ENCODE results near the gene SARDH. TPM values are rescaled to one million over a fixed set of nuclear protein-coding genes. Genes with fewer than 3 reads are reported as not detected.
A peak's percentile ranks its signal among the peaks of the same experiment; 100 is the strongest.

SARDH gene
- total and polyA plus RNA-seq, 5 donors: 1.7 to 3.2 (median 2.7) TPM

DNA sequence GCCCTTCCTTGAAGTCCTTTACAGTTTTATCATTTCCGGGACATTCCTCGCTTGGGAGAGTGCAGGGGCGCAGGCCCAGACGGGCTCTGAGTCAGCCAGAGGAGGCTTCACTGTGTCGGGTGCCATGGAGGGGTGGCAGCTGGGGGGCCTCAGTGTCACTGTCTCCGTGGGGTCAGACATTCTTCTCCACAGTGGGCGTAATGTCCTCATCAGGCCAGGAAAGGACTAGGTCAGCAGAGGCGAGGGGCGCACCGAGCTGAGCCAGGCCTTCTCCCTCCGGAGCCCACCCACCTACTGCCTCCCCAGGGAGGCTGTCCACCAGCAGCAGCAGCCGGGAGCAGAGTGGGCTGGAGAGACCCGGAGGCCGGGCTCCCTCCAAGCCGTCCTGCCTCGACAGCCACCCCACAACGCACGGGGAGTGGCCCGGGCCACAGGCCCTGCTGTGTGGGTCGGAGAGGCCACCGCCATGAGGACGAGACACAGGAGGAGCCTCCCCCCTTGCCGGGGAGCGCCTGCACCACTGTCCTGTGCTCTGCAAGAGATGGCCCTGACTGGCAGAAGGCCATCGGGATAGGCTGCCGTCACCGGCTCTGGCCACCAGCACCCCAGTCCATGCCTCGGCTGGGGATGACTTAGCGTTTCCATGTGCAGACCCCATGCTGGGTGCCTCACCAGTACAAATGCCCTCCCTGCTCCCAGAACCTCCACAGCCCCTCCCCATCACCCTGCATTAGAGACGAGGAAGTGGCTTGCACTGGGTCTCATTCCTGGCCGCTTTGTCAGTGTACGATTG is 26.5 kb downstream of the SARDH start:
- ATAC-seq: peak; percentile 12 to 47
- intact Hi-C loops (cut with DNase I): loop anchor here in 1 of 4 donors (5.0 to 10.0 kb wide), 2 partner anchors 124 to 297 kb away; partner anchors contain the start of gene REXO4
- no peaks in the 10 kb centered on the region for H3K9me3 ChIP-seq (ENCODE audit: control insufficient read depth, low read length)
- DNase-seq: peak; percentile 70 to 81 (median 80)
- H3K4me3 ChIP-seq (ENCODE audit: low read length): no peak overlapping the region
- 69% methylated on average over 32 of the region's 32 CpGs for WGBS
- H3K27ac ChIP-seq (ENCODE audit: low read length): peak overlapping the region; percentile 9
- H3K27me3 ChIP-seq (ENCODE audit: control insufficient read depth, insufficient read depth): no peaks in the 10 kb centered on the region
- peaks cover 6% of the 10 kb centered on the region for H3K4me1 ChIP-seq (ENCODE audit: control insufficient read depth, insufficient read depth, low read length)

DNA sequence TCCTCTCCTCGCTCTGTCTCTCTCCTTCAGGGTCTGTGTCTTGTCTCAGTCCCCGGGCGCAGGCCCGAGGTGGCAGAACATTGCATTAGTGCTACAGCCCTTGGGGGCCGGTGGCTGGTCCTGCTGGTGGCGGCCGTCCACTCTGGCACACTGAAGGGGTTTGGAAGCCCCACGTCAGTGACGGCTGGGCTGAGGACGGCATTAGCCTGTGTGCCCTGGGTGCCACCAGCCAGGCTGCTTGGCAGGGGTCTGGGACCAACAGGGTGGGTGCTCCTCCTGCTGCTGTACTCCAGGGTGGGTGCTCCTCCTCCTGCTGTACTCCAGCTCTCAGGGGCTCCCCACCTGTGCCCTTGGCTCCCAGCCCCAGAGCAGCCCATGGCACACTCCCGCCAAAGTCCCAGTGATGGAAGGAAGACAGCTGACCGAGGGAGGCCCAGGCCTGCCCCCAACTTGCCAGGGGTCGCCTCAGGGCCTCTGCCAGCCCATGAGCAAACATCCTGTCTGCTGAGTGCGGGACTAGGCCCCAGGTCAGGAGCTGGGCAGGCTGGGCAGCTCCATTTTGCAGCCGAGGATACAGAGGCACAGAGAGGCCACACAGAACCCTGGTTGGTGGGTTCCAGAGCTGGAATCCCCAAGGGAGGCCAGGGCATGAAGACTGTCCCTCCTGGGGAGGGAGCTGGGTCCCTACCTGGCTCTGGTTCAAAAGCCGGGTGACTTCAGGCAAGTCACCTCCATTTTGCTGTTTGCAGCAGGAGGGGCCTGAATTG is 27.3 kb downstream of the SARDH start:
- intact Hi-C loops (cut with DNase I): loop anchor here in 1 of 4 donors (5.0 to 10.0 kb wide), 2 partner anchors 124 to 296 kb away; partner anchors contain the start of gene REXO4
- WGBS: 84% methylated on average over 16 of the region's 16 CpGs
- Histone ChIP-seq H3K9me3 (ENCODE audit: control insufficient read depth, low read length) (no peaks in the 10 kb centered on the region), H3K4me1 (ENCODE audit: control insufficient read depth, insufficient read depth, low read length) (peaks cover 3% of the 10 kb centered on the region), H3K4me3 (ENCODE audit: low read length) (no peak overlapping the region), H3K27me3 (ENCODE audit: control insufficient read depth, insufficient read depth) (no peaks in the 10 kb centered on the region), H3K27ac (ENCODE audit: low read length) (no peak overlapping the region)
- DNase-seq: peak in 1 of 3 donors; percentile 68
- ATAC-seq: no peak

DNA sequence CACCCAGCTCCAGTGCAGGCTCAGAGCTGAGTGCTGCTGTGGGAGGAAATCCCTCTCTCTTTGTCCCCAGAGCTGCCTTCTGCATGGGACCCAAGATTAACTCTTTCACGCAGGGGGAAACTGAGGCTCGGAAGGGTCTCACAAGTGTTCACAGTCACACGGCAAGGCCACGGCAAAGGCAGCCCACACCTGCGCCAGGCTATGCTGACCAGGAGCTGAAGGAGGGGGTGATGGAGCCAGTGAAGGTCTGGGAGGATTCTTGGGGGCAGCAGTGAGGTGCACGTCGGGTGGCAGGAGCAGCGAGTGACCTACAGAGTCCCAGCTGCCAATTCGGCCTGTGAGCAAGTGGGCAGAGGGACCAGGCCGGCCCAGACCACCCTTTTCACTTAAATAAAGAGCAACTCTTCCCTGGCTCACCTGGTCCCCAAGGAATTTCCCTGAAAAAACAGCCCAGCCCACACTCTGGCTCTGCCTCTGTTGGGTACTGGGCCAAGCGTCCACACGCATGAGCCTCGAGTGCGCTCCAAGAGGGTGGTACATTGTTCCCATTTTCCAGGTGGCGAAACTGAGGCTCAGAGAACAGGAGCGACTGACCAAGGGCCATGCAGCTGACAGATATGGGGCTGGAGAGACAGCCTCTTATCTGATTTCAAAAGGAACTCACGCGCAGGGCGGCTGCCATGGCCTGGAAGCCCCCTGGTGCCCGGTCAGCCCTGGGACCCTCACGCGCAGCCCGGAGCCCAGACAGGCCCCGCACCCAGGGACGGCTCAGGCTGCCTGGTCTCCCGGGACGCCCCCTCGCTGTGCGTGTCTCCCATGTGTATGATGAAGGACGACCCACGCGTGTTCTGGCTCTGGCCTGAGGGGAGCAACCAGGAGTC is 28.2 kb downstream of the SARDH start:
- no peaks in the 10 kb centered on the region for H3K4me1 ChIP-seq (ENCODE audit: control insufficient read depth, insufficient read depth, low read length)
- peak in 1 of 3 donors; percentile 52 for DNase-seq
- no peaks in the 10 kb centered on the region for H3K9me3 ChIP-seq (ENCODE audit: control insufficient read depth, low read length)
- intact Hi-C loops (cut with DNase I): loop anchor here in 1 of 4 donors (5.0 to 10.0 kb wide), 2 partner anchors 123 to 295 kb away; partner anchors contain the start of gene REXO4
- H3K4me3 ChIP-seq (ENCODE audit: low read length): no peak overlapping the region
- H3K27ac ChIP-seq (ENCODE audit: low read length): no peak overlapping the region
- 93% methylated on average over 32 of the region's 32 CpGs for WGBS
- no peak for ATAC-seq
- H3K27me3 ChIP-seq (ENCODE audit: control insufficient read depth, insufficient read depth): no peaks in the 10 kb centered on the region

DNA sequence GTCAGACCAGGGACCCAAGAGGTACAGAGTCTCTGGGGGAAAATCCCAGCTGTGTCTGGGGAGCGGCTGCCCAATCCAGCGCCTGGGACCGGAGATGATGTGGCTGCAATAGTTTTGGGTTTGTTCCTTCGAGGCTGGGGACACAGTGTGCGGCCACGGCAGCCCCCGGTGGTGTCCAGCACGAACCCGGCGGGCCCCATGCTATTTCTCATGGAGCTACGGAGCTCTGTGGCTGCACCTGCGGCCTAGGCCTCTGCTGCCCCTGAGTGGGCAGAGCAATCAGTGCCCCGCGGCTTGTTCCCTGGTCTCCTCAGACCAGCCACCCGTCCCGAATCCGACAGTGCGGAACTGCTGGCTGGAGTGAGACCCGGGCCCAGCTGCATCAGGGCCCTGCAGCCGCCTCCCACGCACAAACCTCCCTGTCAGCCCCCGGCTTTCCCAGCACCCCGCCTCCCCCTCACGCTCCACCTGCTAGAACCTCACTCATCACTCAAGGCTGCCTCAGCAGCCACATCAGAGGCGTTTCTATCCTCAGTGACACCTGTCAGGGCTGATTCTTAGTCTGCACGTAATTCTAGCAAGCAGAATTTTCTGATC is 29.0 kb downstream of the SARDH start:
- intact Hi-C loops (cut with DNase I): no loop called here
- H3K9me3 ChIP-seq (ENCODE audit: control insufficient read depth, low read length): no peaks in the 10 kb centered on the region
- ATAC-seq: no peak
- H3K27me3 ChIP-seq (ENCODE audit: control insufficient read depth, insufficient read depth): no peaks in the 10 kb centered on the region
- 79% methylated on average over 26 of the region's 26 CpGs for whole genome bisulfite sequencing
- no peaks in the 10 kb centered on the region for H3K4me1 ChIP-seq (ENCODE audit: control insufficient read depth, insufficient read depth, low read length)
- no peak overlapping the region for H3K27ac ChIP-seq (ENCODE audit: low read length)
- no peak overlapping the region for H3K4me3 ChIP-seq (ENCODE audit: low read length)
- DNase-seq: peak in 2 of 3 donors; percentile 47 to 64

DNA sequence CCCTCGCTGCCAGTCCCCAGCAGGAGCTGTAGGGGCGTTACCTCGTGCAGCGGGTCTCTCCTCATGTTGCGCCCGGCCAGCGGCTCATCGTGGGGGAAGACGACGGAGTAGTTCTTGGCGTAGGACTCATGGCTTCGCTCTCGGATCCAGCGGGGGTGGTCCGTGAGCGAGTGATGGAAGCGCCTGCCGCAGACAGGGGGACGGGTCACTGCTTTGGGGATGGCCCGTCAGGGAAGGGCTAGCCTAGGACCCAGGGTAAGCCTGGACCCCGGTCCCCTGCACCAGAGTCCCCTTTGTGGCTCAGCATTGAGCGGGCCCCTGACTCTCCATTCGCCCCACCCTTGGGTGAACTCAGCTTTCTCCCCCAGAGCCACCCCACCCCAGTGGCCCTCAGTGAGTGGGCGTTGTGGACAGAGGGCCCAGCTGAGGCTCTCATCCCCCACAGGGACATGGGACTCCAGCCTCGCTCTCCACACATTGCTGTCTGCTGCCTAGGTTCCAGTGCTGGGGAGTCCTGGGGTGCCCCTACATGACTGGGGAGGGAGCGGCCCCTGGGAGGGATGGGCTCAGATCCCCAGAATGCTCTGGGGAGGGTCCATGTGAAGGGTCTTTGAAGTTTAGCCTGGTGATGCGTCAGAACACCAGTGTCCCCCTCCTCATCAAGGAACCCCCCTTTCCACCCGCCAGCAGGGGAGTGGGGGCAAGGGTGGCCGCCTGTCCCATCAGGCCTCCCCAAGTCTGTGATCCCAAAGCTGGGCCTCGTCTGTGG is 29.7 kb downstream of the SARDH start:
- no peak overlapping the region for H3K4me3 ChIP-seq (ENCODE audit: low read length)
- no peaks in the 10 kb centered on the region for H3K27me3 ChIP-seq (ENCODE audit: control insufficient read depth, insufficient read depth)
- DNase-seq (peak in 2 of 3 donors; percentile 33 to 63), ATAC-seq (no peak)
- WGBS: 90% methylated on average over 30 of the region's 30 CpGs
- intact Hi-C loops (cut with DNase I): no loop called here
- H3K4me1 ChIP-seq (ENCODE audit: control insufficient read depth, insufficient read depth, low read length): no peaks in the 10 kb centered on the region
- no peak overlapping the region for H3K27ac ChIP-seq (ENCODE audit: low read length)
- no peaks in the 10 kb centered on the region for H3K9me3 ChIP-seq (ENCODE audit: control insufficient read depth, low read length)

DNA sequence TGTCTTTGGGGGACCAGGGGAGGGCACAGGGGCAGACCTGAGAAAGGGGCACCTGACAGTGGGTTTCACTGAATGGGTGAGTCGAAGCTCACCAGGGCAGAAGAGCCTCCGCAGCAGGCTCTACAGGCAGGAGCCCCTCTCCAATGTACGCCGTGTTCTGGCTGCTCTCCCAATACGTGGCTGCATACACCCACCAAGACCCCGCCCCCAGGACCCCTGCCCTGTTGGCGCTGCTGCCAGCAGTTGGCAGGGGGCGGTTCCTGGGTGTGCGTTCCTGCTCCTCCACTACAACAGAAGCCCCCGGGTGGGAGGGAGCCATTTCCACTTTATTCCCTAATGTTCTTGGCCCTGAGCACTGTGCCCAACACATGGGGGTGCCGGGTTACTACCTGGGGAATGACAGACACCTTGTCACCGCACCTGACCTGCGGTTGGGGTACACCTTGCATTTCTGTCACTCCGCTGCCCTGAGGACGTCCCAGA is 30.3 kb downstream of the SARDH start:
- Histone ChIP-seq H3K4me1 (ENCODE audit: control insufficient read depth, insufficient read depth, low read length) (no peaks in the 10 kb centered on the region), H3K27ac (ENCODE audit: low read length) (peak overlapping the region; percentile 34), H3K9me3 (ENCODE audit: control insufficient read depth, low read length) (no peaks in the 10 kb centered on the region), H3K4me3 (ENCODE audit: low read length) (no peak overlapping the region), H3K27me3 (ENCODE audit: control insufficient read depth, insufficient read depth) (no peaks in the 10 kb centered on the region)
- intact Hi-C loops (cut with DNase I): no loop called here
- 80% methylated on average over 15 of the region's 15 CpGs for WGBS
- ATAC-seq (no peak), DNase-seq (peak in 1 of 3 donors; percentile 57)

DNA sequence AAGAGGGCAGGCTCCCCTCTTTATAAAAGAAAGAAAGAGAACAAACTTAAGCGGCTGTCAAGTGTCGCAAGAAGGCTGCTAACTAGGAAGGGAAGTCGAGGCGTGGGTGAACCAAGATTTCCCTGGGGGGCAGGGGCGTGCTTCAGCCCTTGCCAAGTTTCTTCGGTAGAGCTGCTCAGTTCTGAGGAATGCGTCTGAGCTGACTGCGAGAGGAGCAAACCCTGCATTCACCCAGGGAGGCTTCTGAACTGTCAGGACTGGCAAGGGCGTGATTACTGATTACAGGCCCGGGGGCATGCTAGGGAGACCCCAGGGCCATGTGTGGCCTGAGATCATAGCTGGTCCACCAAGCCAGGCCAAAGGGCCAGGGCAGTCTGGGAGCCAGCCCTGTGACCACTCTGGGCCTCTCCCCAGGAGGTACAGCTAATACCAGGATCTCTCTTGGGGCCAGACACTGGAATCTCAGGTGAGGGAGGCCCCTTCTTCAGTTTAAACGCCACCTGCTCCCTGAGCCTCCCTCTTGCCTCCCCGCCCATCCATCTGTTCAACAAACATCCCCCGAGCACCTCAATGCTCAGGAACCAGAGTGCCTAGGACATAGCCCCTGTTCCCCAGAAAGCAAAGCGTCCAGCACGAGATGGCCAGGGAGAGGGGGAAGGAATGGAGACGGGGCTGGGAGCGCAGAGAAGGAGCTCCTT is 30.9 kb downstream of the SARDH start:
- Histone ChIP-seq H3K27ac (ENCODE audit: low read length) (peak overlapping the region; percentile 34), H3K9me3 (ENCODE audit: control insufficient read depth, low read length) (no peaks in the 10 kb centered on the region), H3K4me3 (ENCODE audit: low read length) (no peak overlapping the region), H3K27me3 (ENCODE audit: control insufficient read depth, insufficient read depth) (no peaks in the 10 kb centered on the region), H3K4me1 (ENCODE audit: control insufficient read depth, insufficient read depth, low read length) (no peaks in the 10 kb centered on the region)
- ATAC-seq (peak; percentile 26 to 36), DNase-seq (peak; percentile 76 to 85 (median 84))
- WGBS: 64% methylated on average over 17 of the region's 17 CpGs
- intact Hi-C loops (cut with DNase I): no loop called here

DNA sequence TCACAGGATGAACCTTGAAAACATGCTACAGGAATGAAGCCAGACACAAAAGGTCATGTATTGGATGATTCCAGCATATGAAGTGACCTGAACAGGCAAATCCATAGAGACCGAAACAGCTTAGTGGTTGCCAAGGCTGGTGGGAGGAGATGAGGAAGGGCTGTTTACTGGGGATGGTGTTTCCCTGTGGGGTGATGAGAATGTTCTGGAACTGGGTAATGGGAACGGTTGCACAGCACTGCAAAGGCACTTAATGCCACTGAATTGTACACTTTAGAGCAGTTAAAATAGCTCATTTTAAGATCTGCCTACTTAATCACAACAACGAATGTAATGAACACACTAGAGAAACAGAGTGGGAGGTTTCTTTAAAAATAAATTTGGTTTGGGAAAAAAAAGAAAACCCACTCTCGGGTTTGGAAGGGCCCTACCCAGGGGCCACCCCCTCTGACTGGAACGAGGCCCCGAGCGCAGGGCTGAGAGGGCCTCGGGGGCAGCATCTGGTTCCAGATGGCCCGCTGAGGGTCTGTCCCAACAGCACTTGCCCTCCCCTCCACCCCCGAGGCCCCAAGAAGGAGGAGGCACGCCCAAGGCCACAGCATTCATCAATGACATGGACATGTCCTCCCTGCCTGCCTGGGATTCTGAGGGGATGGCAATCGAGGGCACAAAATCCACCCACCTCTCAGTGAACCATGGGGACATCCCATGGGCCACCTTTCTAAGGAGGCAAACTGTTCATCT is 31.7 kb downstream of the SARDH start:
- Histone ChIP-seq H3K27me3 (ENCODE audit: control insufficient read depth, insufficient read depth) (no peaks in the 10 kb centered on the region), H3K27ac (ENCODE audit: low read length) (peak overlapping the region; percentile 10), H3K9me3 (ENCODE audit: control insufficient read depth, low read length) (no peaks in the 10 kb centered on the region), H3K4me3 (ENCODE audit: low read length) (no peak overlapping the region), H3K4me1 (ENCODE audit: control insufficient read depth, insufficient read depth, low read length) (no peaks in the 10 kb centered on the region)
- DNase-seq (peak in 1 of 3 donors; percentile 69), ATAC-seq (peak in 1 of 2 donors; percentile 5)
- WGBS: 63% methylated on average over 12 of the region's 12 CpGs
- intact Hi-C loops (cut with DNase I): no loop called here

DNA sequence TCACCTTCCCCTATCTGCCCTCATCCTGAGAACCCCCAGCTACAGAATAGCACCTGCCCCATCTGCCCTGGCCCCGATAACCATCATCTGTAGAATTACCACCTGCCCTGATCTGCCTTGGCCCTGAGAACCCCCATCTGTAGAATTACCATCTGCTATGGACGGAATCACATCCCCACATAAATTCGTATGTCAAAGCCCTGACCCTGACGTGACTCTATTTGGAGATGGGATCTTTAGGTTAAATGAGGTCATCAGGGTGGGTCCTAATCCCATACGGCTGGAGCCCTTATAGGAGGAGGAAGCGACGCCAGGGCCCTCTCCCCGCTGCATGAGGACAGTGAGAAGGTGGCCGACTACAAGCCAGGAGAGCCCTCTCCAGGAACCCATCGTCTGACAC is 32.6 kb downstream of the SARDH start:
- Histone ChIP-seq H3K27ac (ENCODE audit: low read length) (no peak overlapping the region), H3K9me3 (ENCODE audit: control insufficient read depth, low read length) (no peaks in the 10 kb centered on the region), H3K4me3 (ENCODE audit: low read length) (no peak overlapping the region), H3K27me3 (ENCODE audit: control insufficient read depth, insufficient read depth) (no peaks in the 10 kb centered on the region), H3K4me1 (ENCODE audit: control insufficient read depth, insufficient read depth, low read length) (no peaks in the 10 kb centered on the region)
- intact Hi-C loops (cut with DNase I): no loop called here
- ATAC-seq (no peak), DNase-seq (no peak)
- whole genome bisulfite sequencing: 83% methylated on average over 10 of the region's 10 CpGs

Data from right cardiac atrium (tissue), 5 donors.